HTERT RPE-1 (cell line): Measurements from ENCODE around the gene CAPN9.

Experiments used
- in situ Hi-C: fragments of 300-500 bp; cut with MboI; formaldehyde crosslinking; loops from 4 replicates; pipeline ENCODE4 v1.14.3; 2020; ENCODE audit warnings: low sequenced_read_pairs

The CAPN9 gene

GRCh38 chr1:230820568-230820967 lies 73.4 kb downstream of the CAPN9 start:
- in situ Hi-C loops, result no loop called here

- in situ Hi-C loops, result no loop called here
These were observed 74.2 kb downstream of the CAPN9 start for GRCh38 chr1:230821346-230821745.

GRCh38 chr1:230822092-230822581 lies 74.9 kb downstream of the CAPN9 start:
- in situ Hi-C loops, result no loop called here

- in situ Hi-C loops, result no loop called here
These were observed 76.2 kb downstream of the CAPN9 start for GRCh38 chr1:230823426-230823825.

GRCh38 chr1:230823931-230824381 lies 76.8 kb downstream of the CAPN9 start:
- in situ Hi-C loops, result no loop called here

GRCh38 chr1:230824551-230824918 lies 77.3 kb downstream of the CAPN9 start:
- in situ Hi-C loops, result no loop called here

DNA sequence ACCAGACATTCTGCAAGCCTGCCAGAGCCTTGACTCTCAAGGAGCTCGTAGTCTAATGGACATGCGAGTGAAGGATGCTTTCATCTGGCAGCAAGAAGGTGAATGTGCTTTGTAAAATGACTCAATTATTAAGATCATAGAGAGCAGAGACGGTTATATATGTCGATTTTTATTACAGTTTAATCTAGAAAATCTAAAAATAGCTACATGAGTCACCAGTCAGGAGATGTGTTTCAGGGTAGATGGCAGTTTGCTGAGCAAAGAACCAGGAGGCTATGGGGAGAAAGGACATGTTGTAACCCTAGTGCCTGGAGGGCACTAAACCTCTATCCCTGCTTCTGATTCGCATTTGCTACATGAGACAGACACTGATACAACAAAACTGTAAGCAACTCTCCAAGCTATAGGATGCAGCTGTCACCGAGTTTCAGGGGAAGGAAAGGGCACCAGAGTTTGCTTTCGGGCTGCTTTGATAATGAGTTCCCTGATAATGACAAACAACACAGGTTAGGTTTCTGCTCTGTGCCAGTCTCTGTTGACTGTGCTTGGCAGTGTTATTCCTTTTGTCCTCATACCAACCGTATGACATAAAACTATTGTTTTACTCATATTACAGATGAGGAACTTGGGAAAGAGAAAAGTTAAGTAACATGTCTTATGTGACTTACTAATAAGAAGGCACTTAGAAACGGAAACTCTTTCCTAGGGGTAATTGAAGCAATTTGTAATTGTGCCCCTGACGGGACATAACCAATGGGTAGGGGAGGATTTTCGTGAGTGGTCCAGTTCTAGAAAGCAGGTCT lies 77.9 kb downstream of the CAPN9 start:
- in situ Hi-C loops, result no loop called here

- in situ Hi-C loops, result no loop called here
These were observed 78.6 kb downstream of the CAPN9 start for GRCh38 chr1:230825761-230826160.

- in situ Hi-C loops, result no loop called here
These were observed 79.1 kb downstream of the CAPN9 start for GRCh38 chr1:230826166-230826875.

GRCh38 chr1:230827081-230827681 lies 80.0 kb downstream of the CAPN9 start:
- in situ Hi-C loops, result no loop called here

DNA sequence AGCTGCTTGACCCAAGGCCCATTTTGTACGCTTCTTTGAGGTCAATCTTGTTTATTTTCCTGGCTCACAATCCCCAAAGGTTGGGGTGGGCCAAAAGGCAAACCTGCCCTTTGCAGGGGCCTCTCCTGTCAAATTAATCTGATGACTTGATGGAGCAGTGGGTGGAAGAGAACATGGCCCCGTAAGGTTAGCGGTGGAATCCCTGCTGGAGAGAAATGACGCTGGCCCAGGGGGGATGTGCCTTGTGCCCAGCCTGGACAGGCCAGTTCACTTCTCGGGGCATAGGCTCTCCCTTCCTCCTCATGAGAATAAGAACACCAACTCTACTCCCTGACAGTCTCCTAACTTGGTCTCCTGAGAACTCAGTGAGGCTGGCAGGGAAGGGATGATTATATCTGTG lies 80.6 kb downstream of the CAPN9 start:
- in situ Hi-C loops, result no loop called here

GRCh38 chr1:230828421-230828820 lies 81.2 kb downstream of the CAPN9 start:
- in situ Hi-C loops, result no loop called here

- in situ Hi-C loops, result no loop called here
These were observed 84.6 kb downstream of the CAPN9 start for GRCh38 chr1:230831771-230832170.

DNA sequence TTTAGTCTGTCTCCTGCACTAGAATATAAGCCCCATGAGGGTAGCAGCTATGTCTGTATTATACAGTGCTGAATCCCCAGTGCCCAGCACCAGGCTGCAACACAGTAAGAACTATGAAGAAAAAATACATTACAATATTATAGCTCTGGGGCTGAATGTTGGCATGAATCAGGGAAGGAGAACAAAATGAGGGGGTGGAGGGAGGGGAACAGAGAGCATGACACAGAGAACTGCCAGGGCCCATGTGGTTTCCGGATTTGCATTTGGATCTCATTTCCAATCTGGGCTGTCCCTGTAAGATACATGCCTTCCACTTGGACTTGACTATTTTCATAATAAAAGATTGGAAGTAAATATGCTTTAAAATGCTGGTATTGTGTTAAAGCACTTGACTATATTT lies 85.3 kb downstream of the CAPN9 start:
- in situ Hi-C loops, result no loop called here

DNA sequence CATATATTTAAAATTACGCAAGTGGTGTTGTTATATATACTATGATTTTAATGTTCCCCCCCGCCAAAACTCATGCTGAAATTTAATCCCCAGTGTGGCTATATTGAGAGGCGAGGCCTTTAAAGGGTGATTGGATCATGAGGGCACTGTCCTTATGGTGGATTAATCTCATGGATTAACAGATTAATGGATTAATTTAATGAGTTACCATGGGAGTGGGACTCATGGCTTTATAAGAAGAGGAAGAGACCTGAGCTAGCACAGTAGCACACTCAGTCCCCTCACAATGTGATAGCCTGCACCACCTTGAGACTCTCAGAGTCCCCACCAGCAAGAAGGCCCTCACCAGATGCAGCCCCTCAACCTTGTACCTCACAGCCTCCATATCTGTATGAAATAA lies 86.3 kb downstream of the CAPN9 start:
- in situ Hi-C loops, result no loop called here

DNA sequence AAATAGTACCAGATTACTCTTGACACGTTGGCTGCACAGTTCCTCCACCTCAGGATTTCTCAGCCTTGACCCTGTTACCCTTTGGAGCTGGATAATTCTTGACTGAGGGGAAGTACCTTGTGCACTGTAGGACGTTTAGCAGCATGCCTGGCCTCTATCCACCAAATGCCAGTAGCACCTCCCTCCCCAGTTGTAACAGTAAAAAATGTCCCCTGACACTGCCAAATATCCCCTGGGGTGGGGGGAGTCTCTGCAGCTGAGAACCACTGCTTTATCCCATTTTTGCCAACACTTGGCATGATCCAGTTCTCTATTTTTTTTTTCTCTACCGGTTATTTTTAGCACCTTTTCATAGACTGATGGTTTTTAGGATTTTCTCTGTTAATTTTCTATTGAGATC lies 87.1 kb downstream of the CAPN9 start:
- in situ Hi-C loops, result no loop called here

DNA sequence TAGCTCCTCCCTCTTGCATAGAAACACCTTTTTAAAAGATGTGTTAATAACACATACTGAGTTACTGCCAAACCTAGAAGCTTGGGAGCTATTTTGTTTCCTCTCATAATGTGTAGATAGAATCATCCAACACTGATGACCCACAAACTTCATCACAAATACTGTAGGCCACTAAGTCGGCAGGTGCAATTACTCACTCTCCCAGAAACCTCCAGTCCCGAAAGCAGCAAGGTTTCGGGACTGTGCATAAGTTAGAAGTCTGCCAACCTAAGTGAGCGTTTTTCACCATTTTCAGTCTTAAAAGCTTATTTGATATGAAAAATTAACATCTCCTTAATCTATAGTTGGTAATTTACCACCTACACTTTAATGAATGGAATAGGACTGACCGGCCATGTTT lies 89.2 kb downstream of the CAPN9 start:
- in situ Hi-C loops, result no loop called here

- in situ Hi-C loops, result no loop called here
These were observed 89.6 kb downstream of the CAPN9 start for GRCh38 chr1:230836793-230837192.

DNA sequence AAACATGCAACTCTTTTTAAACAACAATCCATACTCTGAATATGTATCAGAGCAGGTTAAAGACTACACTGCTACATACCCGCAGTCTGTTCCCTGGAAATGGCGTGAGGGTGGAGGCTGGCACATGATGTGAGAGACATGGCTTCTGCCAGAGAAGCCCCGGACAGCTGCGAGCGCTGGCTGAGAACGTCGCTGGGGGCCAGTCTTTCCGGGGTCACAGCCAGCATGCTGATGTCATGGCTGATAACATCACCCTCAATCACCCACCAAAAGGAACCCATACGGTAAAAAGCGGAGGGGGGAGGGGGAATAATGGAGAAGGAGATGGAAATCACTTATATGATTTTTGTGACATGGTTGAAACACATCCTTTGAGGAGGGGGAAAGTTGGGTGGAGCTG lies 92.0 kb downstream of the CAPN9 start:
- in situ Hi-C loops, result no loop called here

- in situ Hi-C loops, result no loop called here
These were observed 95.6 kb downstream of the CAPN9 start for GRCh38 chr1:230842801-230843200.

GRCh38 chr1:230843503-230844309 lies 96.5 kb downstream of the CAPN9 start:
- in situ Hi-C loops, result no loop called here
